AG04449 (cell line): ENCODE results near the gene C1QTNF8.

Source experiments
- CTCF ChIA-PET: fragments of 350-600 bp; formaldehyde crosslinking; extraction: SDS; loops from one replicate; lab custom pipeline; 2021; ENCODE audit warnings: antibody characterized with exemption; lab: Yijun Ruan, JAX
- POLR2A ChIA-PET: fragments of 400-600, 350-600 bp; formaldehyde crosslinking; extraction: SDS; loops from one replicate; lab custom pipeline; 2020; ENCODE audit warnings: antibody characterized with exemption, inconsistent platforms; lab: Yijun Ruan, JAX
- DNase-seq: peaks from one replicate; pipeline ENCODE4 v3.0.0-alpha.2; 2010; ENCODE audit warnings: low read depth, low spot score
- H3K4me3 ChIP-seq: 2 replicates; pipeline ENCODE4 v1.5.1; 2011; ENCODE audit warnings: low read depth, mild to moderate bottlenecking, control low read depth, low read length
- CTCF ChIP-seq: IDR thresholded peaks from one replicate; pipeline ENCODE4 v1.5.1; 2011; ENCODE audit warnings: mild to moderate bottlenecking, moderate library complexity, low read length, control low read depth, inconsistent platforms; ENCODE audit not compliant: insufficient read depth; ENCODE audit errors: missing control alignments

The C1QTNF8 gene

GRCh38 chr16:1071561-1072225 lies 24.4 kb downstream of the C1QTNF8 start:
- H3K4me3 ChIP-seq, result no peak overlapping the region
- no peak for TF ChIP-seq CTCF
- CTCF ChIA-PET, result interaction anchor here (5.4 kb wide), 1 partner anchor 15 kb away, joined by 39 read pairs; no protein-coding TSS in a partner anchor
- POLR2A ChIA-PET, result no interaction called here
- no peak for DNase-seq

- no peak for DNase-seq
- ChIA-PET POLR2A (no interaction called here), CTCF (interaction anchor here (5.4 kb wide), 1 partner anchor 15 kb away, joined by 39 read pairs; no protein-coding TSS in a partner anchor)
- no peak overlapping the region for H3K4me3 ChIP-seq
- no peak for TF ChIP-seq CTCF
Measured at GRCh38 chr16:1070864-1071408, 25.1 kb downstream of the C1QTNF8 start.

- no peak for DNase-seq
- TF ChIP-seq CTCF, result no peak
- no peak overlapping the region for H3K4me3 ChIP-seq
- ChIA-PET CTCF (interaction anchor here (5.4 kb wide), 1 partner anchor 14 kb away, joined by 39 read pairs; no protein-coding TSS in a partner anchor), POLR2A (no interaction called here)
Measured at GRCh38 chr16:1070084-1070863, 25.8 kb downstream of the C1QTNF8 start.

GRCh38 chr16:1069154-1069553 lies 26.9 kb downstream of the C1QTNF8 start:
- CTCF ChIA-PET, result interaction anchor here (0.9 to 5.4 kb wide), 3 partner anchors 13 to 357 kb away, joined by 3 to 39 read pairs (median 4); no protein-coding TSS in a partner anchor
- no peak for TF ChIP-seq CTCF
- POLR2A ChIA-PET, result no interaction called here
- no peak for DNase-seq
- H3K4me3 ChIP-seq, result no peak overlapping the region

GRCh38 chr16:1068451-1068850 lies 27.6 kb downstream of the C1QTNF8 start:
- TF ChIP-seq CTCF, result no peak
- no peak for DNase-seq
- H3K4me3 ChIP-seq, result no peak overlapping the region
- CTCF ChIA-PET, result interaction anchor here (1.2 to 5.4 kb wide), 2 partner anchors 12 to 35 kb away, joined by 4 to 39 read pairs; no protein-coding TSS in a partner anchor
- POLR2A ChIA-PET, result no interaction called here

- ChIA-PET POLR2A (no interaction called here), CTCF (interaction anchor here (1.3 kb wide), 1 partner anchor 12 kb away, joined by 3 read pairs; no protein-coding TSS in a partner anchor)
- no peak for DNase-seq
- TF ChIP-seq CTCF, result no peak
- H3K4me3 ChIP-seq, result no peak overlapping the region
Measured at GRCh38 chr16:1067629-1068028, 28.4 kb downstream of the C1QTNF8 start.
